ENCODE measurements around the gene TSPAN15.
A peak's percentile ranks its signal among the peaks of the same experiment; 100 is the strongest.

The TSPAN15 gene

DNA sequence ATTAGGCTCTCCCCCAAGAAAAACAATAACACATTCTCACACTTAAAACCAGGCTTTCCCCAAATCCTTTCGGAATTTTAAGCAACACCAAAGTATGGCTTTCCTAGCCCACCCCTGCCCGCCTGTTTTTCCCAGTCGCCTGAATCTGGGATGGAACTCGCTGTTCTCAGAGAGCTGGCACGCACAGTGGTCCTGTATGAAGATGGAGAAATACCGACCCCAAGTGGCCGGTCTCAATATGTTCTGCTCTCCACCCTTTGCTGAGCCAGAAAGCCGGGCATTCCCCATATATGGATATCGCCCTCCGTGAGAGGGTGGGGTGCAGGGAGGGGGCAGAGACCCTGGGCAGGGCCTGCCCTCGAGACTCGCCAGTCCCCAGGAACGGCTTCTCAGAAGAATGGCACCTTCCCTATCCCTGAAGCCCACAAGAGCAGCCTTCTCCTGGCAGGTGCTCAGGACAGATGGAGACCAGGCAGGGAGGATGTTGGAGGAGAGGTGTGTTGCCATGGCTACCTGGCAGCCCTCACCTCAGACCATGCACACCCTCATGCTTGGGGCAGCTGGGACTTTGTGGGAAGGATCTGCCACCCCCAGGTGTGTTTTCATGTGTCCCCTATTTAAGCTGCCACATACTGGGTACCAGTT, 37.9 kb upstream of the TSPAN15 start:
- Histone ChIP-seq H3K9me3 (replicated peaks in 1 of 11) (no peaks in the 10 kb centered on the region), H3K4me2 (peak overlapping the region in 4 of 11 experiments; percentile 5 to 91 (median 42); a peak in 6 of 22 replicates), H3K4me1 (peaks cover 22 to 49% (median 32%) of the 10 kb centered on the region in 10 experiments), H3K4me3 (no peak overlapping the region), H3K27ac (no peak overlapping the region), H3K9ac (no peak overlapping the region), H3K36me3 (no peaks in the 10 kb centered on the region), H3K27me3 (peaks cover 0 to 15% (median 0%) of the 10 kb centered on the region in 11 experiments; a peak in 5 of 22 replicates), H4K20me1 (no peaks in the 10 kb centered on the region)
- no peak for TF ChIP-seq Cebpa-rat (IDR thresholded peaks at IDR 0.05)

DNA sequence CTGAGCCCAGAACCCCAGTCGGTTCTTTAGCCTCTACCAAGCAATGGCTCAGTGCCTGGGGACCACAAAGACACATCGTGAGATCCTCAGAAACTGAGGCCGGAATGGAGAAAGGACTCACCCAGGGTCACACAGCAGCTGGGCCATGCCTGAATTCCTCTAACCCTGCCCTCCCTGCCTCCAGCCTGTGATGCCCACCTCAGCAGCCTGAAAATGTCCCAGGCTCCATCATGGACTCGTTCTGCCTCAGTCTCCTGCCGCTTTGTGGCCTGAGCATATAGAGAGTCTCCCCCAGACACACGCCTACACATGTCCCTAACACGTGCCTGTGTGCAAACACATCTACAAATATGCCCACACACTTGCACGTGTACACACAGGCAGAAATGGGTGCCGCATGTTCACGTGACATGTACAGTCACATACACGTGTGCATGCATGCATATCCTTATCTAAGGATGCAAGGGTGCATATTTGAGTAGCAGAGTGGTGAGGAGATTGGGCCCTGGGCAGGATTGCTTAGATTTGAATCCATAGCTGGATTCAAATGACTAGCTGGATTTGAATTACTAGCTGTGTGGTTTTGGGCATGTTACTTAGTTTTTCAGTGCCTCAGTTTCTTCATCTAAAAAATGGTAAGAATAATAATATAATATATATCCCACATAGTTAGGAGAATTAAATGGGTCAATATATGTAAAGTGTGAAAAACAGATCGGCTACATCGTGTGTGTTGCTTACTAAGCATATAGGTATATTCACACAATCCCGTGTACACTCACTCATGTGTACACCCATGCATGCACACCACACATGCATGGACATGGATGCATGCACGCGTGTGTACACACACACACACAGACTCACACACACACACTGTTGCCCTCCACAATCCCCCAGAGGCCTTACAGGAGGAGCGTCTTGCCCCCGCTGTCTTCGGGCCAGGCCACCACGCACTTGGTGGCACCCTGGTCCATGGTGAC, 36.9 kb upstream of the TSPAN15 start:
- Histone ChIP-seq H4K20me1 (no peaks in the 10 kb centered on the region), H3K36me3 (no peaks in the 10 kb centered on the region), H3K27me3 (peaks cover 0 to 15% (median 0%) of the 10 kb centered on the region in 11 experiments; a peak in 5 of 22 replicates), H3K27ac (no peak overlapping the region), H3K4me1 (peaks cover 16 to 42% (median 25%) of the 10 kb centered on the region in 10 experiments), H3K4me2 (no peak overlapping the region), H3K9ac (no peak overlapping the region), H3K4me3 (no peak overlapping the region), H3K9me3 (replicated peaks in 1 of 11) (no peaks in the 10 kb centered on the region)
- no peak for TF ChIP-seq Cebpa-rat (IDR thresholded peaks at IDR 0.05)

DNA sequence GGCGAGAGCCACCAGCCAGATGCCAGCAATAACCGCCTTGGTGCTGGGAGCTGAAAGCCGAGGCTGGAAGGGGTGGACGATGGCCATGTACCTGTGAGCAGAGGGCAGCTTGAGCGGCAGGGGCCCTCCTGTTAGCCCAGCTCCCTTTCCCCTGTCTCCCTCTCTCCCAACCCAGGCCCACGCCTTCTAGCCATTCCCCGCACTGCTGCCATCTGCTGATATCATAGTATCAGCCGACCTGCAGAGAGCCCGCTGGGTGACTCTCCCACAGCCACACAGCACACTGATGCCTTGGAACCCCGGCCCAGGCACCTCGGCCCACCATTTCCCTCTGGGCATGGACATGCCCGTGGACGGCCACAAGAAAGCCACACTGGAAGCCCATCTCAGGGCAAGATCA, 36.2 kb upstream of the TSPAN15 start:
- Histone ChIP-seq H3K27ac (no peak overlapping the region), H3K36me3 (no peaks in the 10 kb centered on the region), H3K9ac (no peak overlapping the region), H3K4me3 (no peak overlapping the region), H3K9me3 (replicated peaks in 1 of 11) (no peaks in the 10 kb centered on the region), H3K4me2 (no peak overlapping the region), H3K4me1 (peaks cover 11 to 35% (median 19%) of the 10 kb centered on the region in 10 experiments), H4K20me1 (no peaks in the 10 kb centered on the region), H3K27me3 (peaks cover 0 to 15% (median 0%) of the 10 kb centered on the region in 11 experiments; a peak in 5 of 22 replicates)
- TF ChIP-seq Cebpa-rat (IDR thresholded peaks at IDR 0.05) = no peak

DNA sequence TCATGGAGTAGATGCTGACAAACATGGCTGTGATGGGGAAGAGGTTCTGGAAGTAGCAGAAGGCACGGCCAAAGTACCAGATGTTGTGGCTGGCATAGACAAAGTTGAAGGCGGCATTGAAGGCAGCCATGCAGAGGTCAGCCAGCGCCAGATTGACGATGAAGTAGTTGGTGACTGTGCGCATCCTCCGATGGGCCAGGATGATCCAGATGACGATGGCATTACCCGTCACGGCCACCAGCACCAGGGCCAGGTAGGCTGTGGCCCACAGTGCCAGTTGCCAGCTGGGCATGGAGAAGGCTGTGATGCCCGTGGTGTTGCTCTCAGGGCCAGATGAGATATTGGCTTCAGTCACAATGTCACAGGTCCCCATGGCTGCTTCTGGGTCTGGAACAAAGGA, 35.3 kb upstream of the TSPAN15 start:
- peaks cover 0 to 11% (median 0%) of the 10 kb centered on the region in 11 experiments; a peak in 5 of 22 replicates for H3K27me3 ChIP-seq
- TF ChIP-seq Cebpa-rat (IDR thresholded peaks at IDR 0.05) = no peak
- H3K9ac ChIP-seq = no peak overlapping the region
- H3K27ac ChIP-seq = no peak overlapping the region
- no peak overlapping the region for H3K4me2 ChIP-seq
- no peaks in the 10 kb centered on the region for H3K9me3 ChIP-seq (replicated peaks in 1 of 11)
- no peaks in the 10 kb centered on the region for H3K36me3 ChIP-seq
- no peaks in the 10 kb centered on the region for H4K20me1 ChIP-seq
- peaks cover 2 to 26% (median 10%) of the 10 kb centered on the region in 10 experiments; a peak in 19 of 20 replicates for H3K4me1 ChIP-seq
- no peak overlapping the region for H3K4me3 ChIP-seq

DNA sequence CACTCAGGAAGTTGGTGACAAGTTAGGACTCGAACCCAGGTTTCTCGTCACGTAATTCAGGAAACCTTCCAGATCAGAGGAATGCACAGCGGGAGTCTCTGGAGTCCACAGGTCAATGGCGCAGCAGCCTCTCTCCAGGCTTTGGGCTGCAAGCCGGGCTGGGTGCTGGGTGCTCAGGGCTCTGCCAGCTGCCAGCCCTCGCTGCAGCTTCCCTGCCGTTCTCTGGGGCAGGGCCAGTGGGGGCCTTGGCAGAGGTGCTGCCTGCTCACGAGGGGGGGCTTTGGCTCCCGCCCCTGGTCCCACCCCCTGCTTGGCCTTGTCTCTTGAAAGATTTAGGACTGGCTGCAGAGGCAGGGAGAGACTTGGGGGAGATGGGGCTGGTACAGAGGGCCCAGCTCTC, 34.6 kb upstream of the TSPAN15 start, which contains the start of gene TACR2:
TACR2 (minus strand) TSS at position 224 of the 400 bp plus-strand sequence. CDS start 595 bp downstream, outside the sequence.
- H3K27me3 ChIP-seq = peaks cover 0 to 5% (median 0%) of the 10 kb centered on the region in 11 experiments; a peak in 2 of 22 replicates
- no peaks in the 10 kb centered on the region for H4K20me1 ChIP-seq
- no peak within 1 kb of the TSS for H3K4me3 ChIP-seq
- H3K4me1 ChIP-seq = peaks cover 0 to 21% (median 4%) of the 10 kb centered on the region in 10 experiments; a peak in 9 of 20 replicates
- H3K9me3 ChIP-seq (replicated peaks in 1 of 11) = no peaks in the 10 kb centered on the region
- no peak within 1 kb of the TSS for H3K4me2 ChIP-seq
- H3K9ac ChIP-seq = no peak within 1 kb of the TSS
- no peak for TF ChIP-seq Cebpa-rat (IDR thresholded peaks at IDR 0.05)
- no peak within 1 kb of the TSS for H3K27ac ChIP-seq
- no peaks in the 10 kb centered on the region for H3K36me3 ChIP-seq

DNA sequence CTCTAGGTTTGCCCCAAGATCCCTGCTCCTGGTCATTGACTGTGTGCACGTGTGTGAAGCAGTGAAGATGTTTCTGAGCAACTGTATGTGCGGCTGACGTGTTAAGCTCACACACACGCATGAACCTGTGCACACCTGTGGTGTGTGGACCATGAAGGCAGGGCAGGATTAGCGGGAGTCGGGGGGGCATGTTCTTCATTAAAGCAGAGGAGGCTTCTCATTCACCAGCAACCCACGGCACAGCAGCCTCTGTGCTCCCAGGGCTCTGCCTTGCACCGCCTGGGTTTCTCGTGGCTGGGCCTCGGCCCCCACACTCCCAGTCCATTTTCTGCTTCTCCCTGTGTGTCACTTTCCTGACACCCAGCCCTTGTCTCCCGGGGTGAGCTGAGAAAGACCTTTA, 33.7 kb upstream of the TSPAN15 start:
- Histone ChIP-seq H3K27me3 (peaks cover 0 to 5% (median 0%) of the 10 kb centered on the region in 11 experiments; a peak in 2 of 22 replicates), H4K20me1 (no peaks in the 10 kb centered on the region), H3K9ac (no peak overlapping the region), H3K4me2 (no peak overlapping the region), H3K36me3 (no peaks in the 10 kb centered on the region), H3K4me3 (no peak overlapping the region), H3K4me1 (peaks cover 0 to 19% (median 4%) of the 10 kb centered on the region in 10 experiments; a peak in 9 of 20 replicates), H3K27ac (no peak overlapping the region), H3K9me3 (replicated peaks in 1 of 11) (no peaks in the 10 kb centered on the region)
- no peak for TF ChIP-seq Cebpa-rat (IDR thresholded peaks at IDR 0.05)

DNA sequence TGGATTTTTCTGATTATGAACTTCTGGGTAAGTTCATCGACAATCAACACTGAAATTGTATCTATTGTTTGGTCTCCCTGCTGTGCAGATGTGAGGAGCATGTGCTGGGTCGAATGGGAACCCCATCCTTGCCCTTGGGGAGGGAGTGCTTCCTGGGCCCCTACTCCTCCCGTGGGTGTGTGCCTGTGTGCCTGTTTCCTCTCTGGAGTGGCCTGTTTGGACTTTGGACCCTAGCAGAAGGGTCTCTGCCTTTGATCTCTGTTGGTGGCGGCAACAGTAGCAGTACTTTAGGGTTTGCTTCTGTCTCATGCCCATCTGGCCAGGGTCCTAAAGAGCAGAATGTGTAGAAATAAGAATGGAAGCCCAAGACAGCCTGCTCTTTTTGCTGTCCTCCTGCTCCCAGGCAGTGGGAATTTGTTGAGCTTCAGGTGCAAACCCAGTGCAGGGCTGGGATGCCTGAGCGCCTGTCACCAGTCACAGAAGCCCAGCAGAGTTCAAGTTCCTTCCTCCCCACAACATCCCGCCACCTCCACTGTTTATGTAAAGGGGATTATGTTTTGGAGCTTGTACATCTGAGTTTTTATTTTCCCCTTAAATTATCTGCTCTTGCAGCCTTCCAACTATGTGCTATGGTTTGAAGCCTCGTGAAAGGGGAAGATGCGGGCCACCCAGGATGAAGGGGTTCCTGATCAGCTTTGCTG, 33.1 kb upstream of the TSPAN15 start:
- Histone ChIP-seq H3K4me3 (no peak overlapping the region), H3K27ac (no peak overlapping the region), H3K9me3 (replicated peaks in 1 of 11) (no peaks in the 10 kb centered on the region), H3K36me3 (no peaks in the 10 kb centered on the region), H3K4me1 (peaks cover 0 to 13% (median 3%) of the 10 kb centered on the region in 10 experiments; a peak in 8 of 20 replicates), H4K20me1 (no peaks in the 10 kb centered on the region), H3K4me2 (no peak overlapping the region), H3K27me3 (peaks cover 0 to 5% (median 0%) of the 10 kb centered on the region in 11 experiments; a peak in 1 of 22 replicates), H3K9ac (no peak overlapping the region)
- no peak for TF ChIP-seq Cebpa-rat (IDR thresholded peaks at IDR 0.05)

DNA sequence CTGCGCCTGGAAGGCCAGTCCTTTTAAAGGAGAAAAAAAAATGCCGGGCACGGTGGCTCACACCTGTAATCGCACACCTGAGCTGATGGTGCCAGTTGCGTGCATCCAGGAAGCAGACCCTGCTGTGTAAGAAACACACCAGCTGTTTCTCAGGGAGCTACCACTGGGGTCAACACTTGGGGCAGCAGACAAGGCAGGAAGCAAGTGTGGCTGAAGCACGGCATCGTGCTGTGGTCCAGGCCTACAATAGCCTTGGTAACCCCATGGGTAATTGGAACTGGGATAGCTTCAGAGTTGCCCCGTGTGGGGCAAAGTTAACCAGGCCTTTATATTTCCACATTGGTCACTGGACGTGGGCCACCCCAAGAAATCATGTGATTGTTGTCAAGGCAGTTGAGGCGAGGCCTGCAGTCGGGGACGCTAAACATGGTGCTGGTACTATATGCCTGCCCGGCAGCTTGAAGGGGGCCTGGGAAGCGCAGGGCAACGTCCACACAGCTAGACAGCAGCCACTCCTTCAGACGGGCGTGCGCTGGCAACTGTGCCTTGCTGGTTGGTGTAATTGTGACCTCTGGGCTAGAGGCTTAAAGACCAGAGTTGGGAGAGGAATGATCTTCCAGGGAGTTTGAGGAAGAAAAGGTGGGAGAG, 32.0 kb upstream of the TSPAN15 start:
- peaks cover 0 to 5% (median 0%) of the 10 kb centered on the region in 11 experiments; a peak in 1 of 22 replicates for H3K27me3 ChIP-seq
- H3K4me3 ChIP-seq = no peak overlapping the region
- TF ChIP-seq Cebpa-rat (IDR thresholded peaks at IDR 0.05) = no peak
- H3K4me1 ChIP-seq = peaks cover 0 to 17% (median 9%) of the 10 kb centered on the region in 10 experiments; a peak in 14 of 20 replicates
- H3K27ac ChIP-seq = no peak overlapping the region
- no peaks in the 10 kb centered on the region for H3K36me3 ChIP-seq
- no peak overlapping the region for H3K4me2 ChIP-seq
- H3K9me3 ChIP-seq (replicated peaks in 1 of 11) = no peaks in the 10 kb centered on the region
- H3K9ac ChIP-seq = no peak overlapping the region
- H4K20me1 ChIP-seq = no peaks in the 10 kb centered on the region

Data from BLaER1 treated with 17β-estradiol and CSF1 and Interleukin-3, amounts not matched to agents 10 nM and 100 nM (cell line).